Body of pancreas (tissue), 4 donors: ENCODE data around the gene MED27.

Source experiments
- POLR2A ChIP-seq, 3 donors: fragments of 450-650 bp; IDR thresholded peaks; one replicate each; pipeline ENCODE4 v1.6.1; 2016; ENCODE audit warnings: antibody characterized with exemption in 3 of 3, mild to moderate bottlenecking in 2 of 3
- TF ChIP-seq, protein P1 (sequence below), 7 experiments: fragments of 450-650 bp in 4 of 7; fragments of 200-600 bp in 3 of 7; sonication (generic) in 3 of 7; IDR thresholded peaks; one replicate each; pipeline ENCODE4 v1.5.1; 2016 to 2019; ENCODE audit warnings: antibody characterized with exemption in 7 of 7

DNA sequence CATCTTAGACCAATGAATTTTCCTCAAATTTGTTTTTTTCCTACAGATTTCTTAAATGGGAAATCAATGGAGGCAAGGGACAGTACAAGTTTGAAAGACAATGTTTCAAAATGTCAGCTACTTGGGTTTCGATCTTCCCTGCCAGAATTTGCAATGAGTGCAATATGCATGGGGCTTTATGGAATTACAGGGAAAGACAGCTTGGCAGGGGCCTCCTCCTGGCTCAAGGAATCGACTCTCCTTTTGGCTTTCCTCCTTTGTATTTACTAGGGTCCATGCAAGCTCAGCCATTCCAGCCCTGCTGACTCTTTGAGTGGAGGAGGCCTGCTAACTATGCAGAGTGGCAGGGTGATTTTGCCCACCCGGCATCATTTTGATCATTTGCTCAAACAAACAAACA, 63.2 kb downstream of the MED27 start:
- no peak for TF ChIP-seq POLR2A (IDR thresholded peaks at IDR 0.05)
- TF ChIP-seq, protein P1, sequence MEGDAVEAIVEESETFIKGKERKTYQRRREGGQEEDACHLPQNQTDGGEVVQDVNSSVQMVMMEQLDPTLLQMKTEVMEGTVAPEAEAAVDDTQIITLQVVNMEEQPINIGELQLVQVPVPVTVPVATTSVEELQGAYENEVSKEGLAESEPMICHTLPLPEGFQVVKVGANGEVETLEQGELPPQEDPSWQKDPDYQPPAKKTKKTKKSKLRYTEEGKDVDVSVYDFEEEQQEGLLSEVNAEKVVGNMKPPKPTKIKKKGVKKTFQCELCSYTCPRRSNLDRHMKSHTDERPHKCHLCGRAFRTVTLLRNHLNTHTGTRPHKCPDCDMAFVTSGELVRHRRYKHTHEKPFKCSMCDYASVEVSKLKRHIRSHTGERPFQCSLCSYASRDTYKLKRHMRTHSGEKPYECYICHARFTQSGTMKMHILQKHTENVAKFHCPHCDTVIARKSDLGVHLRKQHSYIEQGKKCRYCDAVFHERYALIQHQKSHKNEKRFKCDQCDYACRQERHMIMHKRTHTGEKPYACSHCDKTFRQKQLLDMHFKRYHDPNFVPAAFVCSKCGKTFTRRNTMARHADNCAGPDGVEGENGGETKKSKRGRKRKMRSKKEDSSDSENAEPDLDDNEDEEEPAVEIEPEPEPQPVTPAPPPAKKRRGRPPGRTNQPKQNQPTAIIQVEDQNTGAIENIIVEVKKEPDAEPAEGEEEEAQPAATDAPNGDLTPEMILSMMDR (IDR thresholded peaks at IDR 0.05): no peak
